HCT116 (cell line): ENCODE measurements around the gene TMX3. TPM values are rescaled to one million over a fixed set of nuclear protein-coding genes. Genes with fewer than 3 reads are reported as not detected.

Experiments used
- ATAC-seq: fragments of 200-7000 bp; cut with Tn5 transposase; 2 replicates; pipeline ENCODE4 v1.9.1; 2020; ENCODE audit warnings: mild to moderate bottlenecking, moderate library complexity
- BruUV-seq: library from RNA; stranded (reverse); fragments of 400-500 nt; replicated peaks from 2 replicates; lab custom pipeline; 2021; lab: Mats Ljungman, UMichigan
- CTCF ChIA-PET: fragments of 300-600 bp; sonication (Branson Sonifier 250); formaldehyde crosslinking; loops from one replicate; lab custom pipeline; 2021; ENCODE audit warnings: antibody characterized with exemption; lab: Charles Lee
- POLR2A ChIA-PET: fragments of 300-600, 350-600 bp; sonication (Branson Sonifier 250); formaldehyde crosslinking; loops from one replicate; lab custom pipeline; 2021; ENCODE audit warnings: antibody characterized with exemption; lab: Charles Lee
- RAD21 ChIA-PET, 2 experiments: fragments of 300-600 bp; sonication (Branson Sonifier 250); formaldehyde crosslinking; loops; one replicate each; lab custom pipeline; 2023; ENCODE audit warnings: low total read pairs in 2 of 2; ENCODE audit not compliant: uncharacterized antibody in 2 of 2, unreplicated experiment in 2 of 2, low non-redundant PET in 1 of 2; lab: Charles Lee
- DNase-seq: peaks from one replicate; pipeline ENCODE4 v3.0.0-alpha.2; 2010; ENCODE audit warnings: low read depth, low spot score
- H2AFZ ChIP-seq: fragments of 200-600 bp; shearing (Covaris generic), sonication (generic); 2 replicates; pipeline ENCODE4 v1.6.1; 2017; ENCODE audit warnings: low read depth, mixed run types, mixed read lengths, antibody characterized with exemption, low read length; ENCODE audit not compliant: poor library complexity, severe bottlenecking
- H3K27ac ChIP-seq: 2 replicates; pipeline ENCODE4 v1.5.1; 2012; ENCODE audit warnings: low read depth, low read length
- H3K27me3 ChIP-seq: fragments of 200-600 bp; sonication (generic); 2 replicates; pipeline ENCODE4 v1.6.1; 2016; ENCODE audit warnings: mixed run types, low read length, mixed read lengths; ENCODE audit not compliant: insufficient read depth
- H3K36me3 ChIP-seq, 2 experiments: fragments of 200-500 bp in 1 of 2; fragments of 200-600 bp in 1 of 2; sonication (Bioruptor generic) in 1 of 2; sonication (generic) in 1 of 2; 2 replicates each; pipeline versions ENCODE4 v1.5.1 to v1.6.1; 2014 to 2016; ENCODE audit warnings: low read length in 2 of 2, inconsistent platforms in 1 of 2, mixed read lengths in 1 of 2, mixed run types in 1 of 2; ENCODE audit not compliant: insufficient read depth in 2 of 2, control insufficient read depth in 1 of 2
- H3K4me1 ChIP-seq, 2 experiments: fragments of 200-600 bp in 1 of 2; sonication (generic) in 1 of 2; 2 replicates each; pipeline versions ENCODE4 v1.5.1 to v1.6.1; 2012 to 2017; ENCODE audit warnings: low read length in 2 of 2, inconsistent platforms in 1 of 2, mild to moderate bottlenecking in 1 of 2, mixed read lengths in 1 of 2, mixed run types in 1 of 2, moderate library complexity in 1 of 2; ENCODE audit not compliant: insufficient read depth in 2 of 2, control insufficient read depth in 1 of 2
- H3K4me2 ChIP-seq: fragments of 200-600 bp; sonication (generic); 2 replicates; pipeline ENCODE4 v1.6.1; 2017; ENCODE audit warnings: mixed run types, low read length, mixed read lengths
- H3K4me3 ChIP-seq, 2 experiments: fragments of 200-600 bp in 1 of 2; sonication (generic) in 1 of 2; replicated peaks in 1 of 2; 2 replicates each; pipeline ENCODE4 v1.5.1; 2011 to 2016; ENCODE audit warnings: low read length in 2 of 2, control low read depth in 1 of 2, low read depth in 1 of 2, mild to moderate bottlenecking in 1 of 2, mixed read lengths in 1 of 2, mixed run types in 1 of 2
- H3K79me2 ChIP-seq: fragments of 200-600 bp; sonication (generic); 2 replicates; pipeline ENCODE4 v1.6.1; 2017; ENCODE audit warnings: mild to moderate bottlenecking, mixed run types, low read length, moderate library complexity, mixed read lengths; ENCODE audit not compliant: insufficient read depth
- H3K9ac ChIP-seq: fragments of 200-600 bp; sonication (generic); 2 replicates; pipeline ENCODE4 v1.6.1; 2016; ENCODE audit warnings: low read length, mixed read lengths
- H3K9me2 ChIP-seq: fragments of 200-600 bp; sonication (generic), shearing (Covaris generic); 2 replicates; pipeline ENCODE4 v1.6.1; 2017; ENCODE audit warnings: mixed run types, mild to moderate bottlenecking, moderate library complexity; ENCODE audit not compliant: insufficient read depth
- H3K9me3 ChIP-seq, 2 experiments: fragments of 200-500 bp in 1 of 2; fragments of 200-600 bp in 1 of 2; sonication (Bioruptor generic) in 1 of 2; sonication (generic) in 1 of 2; 2 replicates each; pipeline ENCODE4 v1.6.1; 2014 to 2017; ENCODE audit warnings: low read length in 2 of 2, mixed read lengths in 2 of 2, inconsistent platforms in 1 of 2, low read depth in 1 of 2, mild to moderate bottlenecking in 1 of 2, mixed run types in 1 of 2, moderate library complexity in 1 of 2; ENCODE audit not compliant: control insufficient read depth in 1 of 2, insufficient read depth in 1 of 2
- H4K20me1 ChIP-seq: fragments of 200-600 bp; sonication (generic), shearing (Covaris generic); 2 replicates; pipeline ENCODE4 v1.6.1; 2017; ENCODE audit warnings: mixed run types, mild to moderate bottlenecking, moderate library complexity; ENCODE audit not compliant: insufficient read depth
- ATF3 ChIP-seq: IDR thresholded peaks from 2 replicates; pipeline ENCODE4 v1.6.1; 2012
- CBX3 ChIP-seq: IDR thresholded peaks from 2 replicates; pipeline ENCODE4 v1.6.1; 2012; ENCODE audit warnings: low read depth
- CTCF ChIP-seq, 3 experiments: fragments of 200-600 bp in 1 of 3; sonication (generic) in 1 of 3; IDR thresholded peaks in 2 of 3; conservative IDR thresholded peaks in 1 of 3; 2 replicates each; pipeline ENCODE4 v1.5.1; 2012 to 2017; ENCODE audit warnings: low read depth in 2 of 3, low read length in 2 of 3, antibody characterized with exemption in 1 of 3, borderline replicate concordance in 1 of 3, control low read depth in 1 of 3, mild to moderate bottlenecking in 1 of 3, mixed read lengths in 1 of 3, mixed run types in 1 of 3, moderate library complexity in 1 of 3; ENCODE audit not compliant: insufficient read depth in 1 of 3
- EGR1 ChIP-seq: IDR thresholded peaks from 2 replicates; pipeline ENCODE4 v1.6.1; 2012; ENCODE audit warnings: low read depth
- ELF1 ChIP-seq: IDR thresholded peaks from 2 replicates; pipeline ENCODE4 v1.6.1; 2012; ENCODE audit warnings: low read depth, borderline replicate concordance
- EZH2 ChIP-seq: fragments of 200-600 bp; sonication (generic); IDR thresholded peaks from 2 replicates; pipeline ENCODE4 v1.6.1; 2017; ENCODE audit warnings: antibody characterized with exemption, mixed run types
- EZH2phosphoT487 ChIP-seq: fragments of 200-600 bp; IDR thresholded peaks from 2 replicates; pipeline ENCODE4 v1.6.1; 2018; ENCODE audit warnings: antibody characterized with exemption, borderline replicate concordance
- JUND ChIP-seq: IDR thresholded peaks from 2 replicates; pipeline ENCODE4 v1.6.1; 2012
- MAX ChIP-seq: IDR thresholded peaks from 2 replicates; pipeline ENCODE4 v1.6.1; 2012
- POLR2AphosphoS5 ChIP-seq: IDR thresholded peaks from 2 replicates; pipeline ENCODE4 v1.6.1; 2011; ENCODE audit warnings: mild to moderate bottlenecking, low read depth, low read length, moderate library complexity
- RAD21 ChIP-seq: IDR thresholded peaks from 2 replicates; pipeline ENCODE4 v1.6.1; 2012; ENCODE audit warnings: low read depth, mild to moderate bottlenecking
- SIN3A ChIP-seq: IDR thresholded peaks from 2 replicates; pipeline ENCODE4 v1.6.1; 2012; ENCODE audit warnings: low read depth
- SP1 ChIP-seq: IDR thresholded peaks from 2 replicates; pipeline ENCODE4 v1.6.1; 2012; ENCODE audit warnings: low read depth
- SRF ChIP-seq: IDR thresholded peaks from 2 replicates; pipeline ENCODE4 v1.6.1; 2012; ENCODE audit warnings: low read depth
- YY1 ChIP-seq: IDR thresholded peaks from 2 replicates; pipeline ENCODE4 v1.6.1; 2011; ENCODE audit warnings: low read length, low read depth, moderate library complexity, mild to moderate bottlenecking; ENCODE audit not compliant: insufficient replicate concordance; ENCODE audit errors: extremely low read depth
- ZFX ChIP-seq: fragments of 450-650 bp; IDR thresholded peaks from 2 replicates; pipeline ENCODE4 v1.6.1; 2017
- intact Hi-C: fragments of 100-400 bp; cut with micrococcal nuclease; formaldehyde crosslinking; loops from 2 replicates; pipeline ENCODE4 v1.10.0; 2022
- total RNA-seq: library from RNA; stranded (reverse); gene quantifications from one replicate; pipeline ENCODE4 v1.2.1, GENCODE V29; 2021; ENCODE audit not compliant: unreplicated experiment

Gene TMX3
- total RNA-seq, 1 experiment from 2014 or later: 39.6 TPM

- no peaks in the 10 kb centered on the region for H3K4me1 ChIP-seq
- TF ChIP-seq SP1 (no peak), ZFX (no peak), POLR2AphosphoS5 (no peak), MAX (no peak), CBX3 (no peak), YY1 (no peak)
- TF ChIP-seq, all 23 proteins: peak for 0
- Histone ChIP-seq H4K20me1 (no peaks in the 10 kb centered on the region), H3K27me3 (no peaks in the 10 kb centered on the region), H3K36me3 (no peaks in the 10 kb centered on the region), H3K27ac (no peak overlapping the region), H3K4me2 (no peak overlapping the region), H3K9me3 (no peaks in the 10 kb centered on the region), H3K4me3 (no peak overlapping the region), H3K9ac (no peak overlapping the region), H3K9me2 (no peaks in the 10 kb centered on the region), H2AFZ (no peak overlapping the region), H3K79me2 (no peaks in the 10 kb centered on the region)
- ChIA-PET CTCF (no interaction called here), RAD21 (no interaction called here), POLR2A (no interaction called here)
- ATAC-seq (no peak), DNase-seq (no peak)
- intact Hi-C loops: no loop called here
- no TSS peak for BruUV-seq
Observed at GRCh38 chr18:68763083-68763482, 48.2 kb upstream of the TMX3 start.

GRCh38 chr18:68759308-68759707 is 44.4 kb upstream of the TMX3 start:
- Histone ChIP-seq H3K79me2 (no peaks in the 10 kb centered on the region), H3K9me3 (no peaks in the 10 kb centered on the region), H3K27ac (no peak overlapping the region), H3K9me2 (no peaks in the 10 kb centered on the region), H2AFZ (no peak overlapping the region), H3K27me3 (no peaks in the 10 kb centered on the region), H3K4me1 (no peaks in the 10 kb centered on the region), H3K9ac (no peak overlapping the region), H3K36me3 (no peaks in the 10 kb centered on the region), H3K4me2 (no peak overlapping the region), H4K20me1 (no peaks in the 10 kb centered on the region), H3K4me3 (no peak overlapping the region)
- RAD21 ChIA-PET: no interaction called here
- ATAC-seq: no peak
- intact Hi-C loops: no loop called here
- POLR2A ChIA-PET: no interaction called here
- no TSS peak for BruUV-seq
- DNase-seq: no peak
- CTCF ChIA-PET: no interaction called here
- TF ChIP-seq JUND (no peak), EGR1 (no peak), ELF1 (no peak), ATF3 (no peak), CBX3 (no peak), MAX (no peak), SIN3A (no peak), ZFX (no peak), SRF (no peak), YY1 (no peak), EZH2phosphoT487 (no peak), RAD21 (no peak), CTCF (IDR thresholded peaks at IDR 0.05 in 2 of 3, conservative IDR thresholded peaks at IDR 0.05 in 1 of 3; ENCODE audit: borderline replicate concordance in 1 of 3, insufficient read depth in 1 of 3, low read depth in 2 of 3, low read length in 2 of 3) (no peak), EZH2 (no peak)
